Activated CD8-positive, alpha-beta T cell treated with anti-CD3 and anti-CD28 coated beads for 36 hours (primary cell): ENCODE results near the gene GJD4. TPM values are rescaled to one million over a fixed set of nuclear protein-coding genes. Genes with fewer than 3 reads are reported as not detected.

Source experiments
- ATAC-seq: fragments of 200-7000 bp; cut with Tn5 transposase; one replicate; pipeline ENCODE4 v1.10.0; 2021; ENCODE audit warnings: mild to moderate bottlenecking, moderate library complexity
- CTCF ChIA-PET: fragments of 350-600 bp; sonication (Branson Sonifier 250); formaldehyde crosslinking; loops from one replicate; lab custom pipeline; 2021; ENCODE audit warnings: antibody characterized with exemption; lab: Charles Lee
- POLR2A ChIA-PET: fragments of 350-600 bp; sonication (Branson Sonifier 250); formaldehyde crosslinking; loops from one replicate; lab custom pipeline; 2021; ENCODE audit warnings: antibody characterized with exemption; lab: Charles Lee
- DNase-seq: peaks from one replicate; pipeline ENCODE4 v3.0.0-alpha.2; 2020
- H3K27ac Mint-ChIP-seq: one replicate; pipeline ENCODE4 v1.8.0; 2021; ENCODE audit warnings: mild to moderate bottlenecking, mixed read lengths
- H3K27me3 Mint-ChIP-seq: one replicate; pipeline ENCODE4 v1.8.0; 2021; ENCODE audit warnings: mixed read lengths
- H3K36me3 Mint-ChIP-seq: one replicate; pipeline ENCODE4 v1.8.0; 2021; ENCODE audit warnings: low read depth, mixed read lengths
- H3K4me1 Mint-ChIP-seq: one replicate; pipeline ENCODE4 v1.8.0; 2021; ENCODE audit warnings: low read depth, mixed read lengths
- H3K4me3 Mint-ChIP-seq: one replicate; pipeline ENCODE4 v1.8.0; 2021; ENCODE audit warnings: mild to moderate bottlenecking, moderate library complexity, mixed read lengths
- H3K9me3 Mint-ChIP-seq: one replicate; pipeline ENCODE4 v1.8.0; 2021; ENCODE audit warnings: mixed read lengths
- intact Hi-C: fragments of 100-400 bp; cut with micrococcal nuclease; formaldehyde crosslinking; loops from one replicate; pipeline ENCODE4 v1.10.0; 2022
- total RNA-seq, 2 experiments: library from RNA; stranded (reverse); gene quantifications; one replicate each; pipeline ENCODE4 v1.2.3, GENCODE V29; 2021
- TF ChIP-seq, protein P1 (sequence below): fragments of 200-600 bp; IDR thresholded peaks from one replicate; pipeline ENCODE4 v1.8.0; 2022; ENCODE audit warnings: antibody characterized with exemption, mild to moderate bottlenecking

The GJD4 gene
- total RNA-seq, 2 experiments from 2014 or later, result not detected

- TF ChIP-seq, protein P1, sequence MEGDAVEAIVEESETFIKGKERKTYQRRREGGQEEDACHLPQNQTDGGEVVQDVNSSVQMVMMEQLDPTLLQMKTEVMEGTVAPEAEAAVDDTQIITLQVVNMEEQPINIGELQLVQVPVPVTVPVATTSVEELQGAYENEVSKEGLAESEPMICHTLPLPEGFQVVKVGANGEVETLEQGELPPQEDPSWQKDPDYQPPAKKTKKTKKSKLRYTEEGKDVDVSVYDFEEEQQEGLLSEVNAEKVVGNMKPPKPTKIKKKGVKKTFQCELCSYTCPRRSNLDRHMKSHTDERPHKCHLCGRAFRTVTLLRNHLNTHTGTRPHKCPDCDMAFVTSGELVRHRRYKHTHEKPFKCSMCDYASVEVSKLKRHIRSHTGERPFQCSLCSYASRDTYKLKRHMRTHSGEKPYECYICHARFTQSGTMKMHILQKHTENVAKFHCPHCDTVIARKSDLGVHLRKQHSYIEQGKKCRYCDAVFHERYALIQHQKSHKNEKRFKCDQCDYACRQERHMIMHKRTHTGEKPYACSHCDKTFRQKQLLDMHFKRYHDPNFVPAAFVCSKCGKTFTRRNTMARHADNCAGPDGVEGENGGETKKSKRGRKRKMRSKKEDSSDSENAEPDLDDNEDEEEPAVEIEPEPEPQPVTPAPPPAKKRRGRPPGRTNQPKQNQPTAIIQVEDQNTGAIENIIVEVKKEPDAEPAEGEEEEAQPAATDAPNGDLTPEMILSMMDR, result no peak
- H3K4me3 Mint-ChIP-seq, result peak overlapping the region; percentile 65
- ATAC-seq (peak; percentile 41), DNase-seq (peak; percentile 36)
- peaks cover 22% of the 10 kb centered on the region for H3K4me1 Mint-ChIP-seq
- peaks cover 60% of the 10 kb centered on the region for H3K27me3 Mint-ChIP-seq
- H3K27ac Mint-ChIP-seq, result no peak overlapping the region
- ChIA-PET CTCF (no interaction called here), POLR2A (no interaction called here)
- no peaks in the 10 kb centered on the region for H3K9me3 Mint-ChIP-seq
- intact Hi-C loops, result no loop called here
- H3K36me3 Mint-ChIP-seq, result no peaks in the 10 kb centered on the region
These were observed 35.3 kb downstream of the GJD4 start for GRCh38 chr10:35640474-35640873.

DNA sequence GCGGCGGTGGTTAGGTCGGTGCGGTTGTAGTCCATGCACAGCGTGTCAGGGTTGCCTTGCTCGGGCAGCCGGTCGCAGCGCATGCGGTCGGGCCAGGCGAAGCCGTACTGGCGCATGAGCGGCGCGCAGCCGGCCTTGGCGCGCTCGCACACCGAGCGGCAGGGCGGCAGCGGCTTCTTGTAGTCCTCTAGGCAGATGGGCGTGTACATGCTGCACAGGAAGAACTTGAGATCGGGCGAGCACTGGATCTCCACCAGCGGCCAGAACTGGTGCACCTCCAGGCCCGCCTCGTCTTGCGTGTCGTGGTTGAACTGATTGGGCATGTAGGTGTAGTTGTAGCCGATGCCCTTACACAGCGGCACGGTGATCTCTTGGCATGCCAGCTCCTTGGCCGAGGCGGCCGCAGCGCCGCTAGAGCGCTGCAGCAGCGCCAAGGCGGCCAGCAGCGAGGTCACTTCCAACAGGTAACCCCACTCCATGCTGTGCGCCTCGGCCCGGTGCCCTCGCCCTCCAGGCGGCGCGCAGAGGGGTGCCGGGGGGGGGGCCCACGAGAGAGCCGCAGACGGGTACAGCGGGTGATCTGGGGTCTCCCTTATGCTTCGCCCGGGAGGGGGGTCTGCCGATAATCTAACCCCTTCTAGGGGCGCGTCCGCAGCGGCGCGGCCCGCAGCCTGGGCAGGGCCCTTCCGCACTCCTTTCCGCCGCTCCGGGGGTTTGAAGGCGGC, 36.0 kb downstream of the GJD4 start:
- Mint-ChIP-seq H3K27me3 (peaks cover 56% of the 10 kb centered on the region), H3K4me1 (peaks cover 22% of the 10 kb centered on the region), H3K4me3 (peak overlapping the region; percentile 69), H3K36me3 (no peaks in the 10 kb centered on the region), H3K27ac (no peak overlapping the region), H3K9me3 (no peaks in the 10 kb centered on the region)
- DNase-seq, result peak; percentile 52
- TF ChIP-seq, protein P1, result no peak
- intact Hi-C loops, result no loop called here
- CTCF ChIA-PET, result no interaction called here
- POLR2A ChIA-PET, result no interaction called here
- peak; percentile 54 for ATAC-seq

- H3K9me3 Mint-ChIP-seq, result no peaks in the 10 kb centered on the region
- peaks cover 22% of the 10 kb centered on the region for H3K4me1 Mint-ChIP-seq
- POLR2A ChIA-PET, result no interaction called here
- no peaks in the 10 kb centered on the region for H3K36me3 Mint-ChIP-seq
- no peak overlapping the region for H3K27ac Mint-ChIP-seq
- no peak for DNase-seq
- CTCF ChIA-PET, result no interaction called here
- peaks cover 54% of the 10 kb centered on the region for H3K27me3 Mint-ChIP-seq
- H3K4me3 Mint-ChIP-seq, result peak overlapping the region; percentile 71
- TF ChIP-seq, protein P1, result no peak
- intact Hi-C loops, result no loop called here
- ATAC-seq, result no peak
These were observed 36.5 kb downstream of the GJD4 start for GRCh38 chr10:35641676-35642034.

DNA sequence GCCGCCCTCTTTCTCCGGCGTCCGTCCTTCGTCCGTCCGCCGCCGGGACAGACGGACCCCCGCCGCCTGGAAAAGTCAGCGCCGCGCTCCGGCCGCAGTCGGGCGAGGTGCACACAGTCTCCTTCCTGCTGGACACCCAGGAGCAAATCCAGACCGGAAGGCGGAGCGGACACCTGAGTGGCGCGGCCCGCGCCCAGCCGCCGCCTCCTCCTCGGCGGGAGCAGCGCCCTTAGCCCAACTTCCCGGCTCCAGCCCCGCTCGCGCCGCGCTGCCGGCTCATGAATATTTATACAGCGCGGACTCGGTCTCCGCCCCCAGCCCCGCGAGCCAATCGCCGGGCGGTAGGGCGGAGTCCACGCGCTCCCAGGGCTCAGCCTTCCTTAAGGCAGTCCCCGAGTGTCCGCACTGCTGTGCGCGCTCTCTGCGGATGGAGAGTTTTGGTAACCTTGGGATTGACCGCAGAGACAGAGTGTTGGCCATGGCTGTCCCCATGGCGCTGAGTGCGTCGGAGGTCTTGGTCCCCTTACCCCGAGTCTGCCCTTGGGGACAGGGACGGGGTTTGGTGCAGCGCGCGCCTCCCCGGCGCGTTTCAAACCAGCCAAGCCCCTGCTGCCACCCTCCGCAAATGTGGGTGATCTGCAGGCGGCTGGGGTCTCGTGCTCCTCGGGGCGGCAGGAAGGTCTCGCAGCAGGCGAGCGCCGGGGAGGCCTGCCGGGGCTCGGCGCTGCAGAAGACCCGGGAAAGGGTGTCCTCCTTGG, 37.1 kb downstream of the GJD4 start, which contains the start of gene FZD8:
TSS of gene FZD8 (minus strand) at position 262 of the 758 bp plus-strand sequence. CDS start 867 bp downstream, outside the sequence.
- DNase-seq, result peak; percentile 78

More for the DNA sequence above, 37.1 kb downstream of the GJD4 start, which contains the start of gene FZD8:
- TF ChIP-seq, protein P1, result no peak
- peak within 1 kb of the TSS; percentile 71 for H3K4me3 Mint-ChIP-seq
- ChIA-PET POLR2A (no interaction called here), CTCF (no interaction called here)
- intact Hi-C loops, result no loop called here
- H3K4me1 Mint-ChIP-seq, result peaks cover 22% of the 10 kb centered on the region
- peak; percentile 91 for ATAC-seq
- no peaks in the 10 kb centered on the region for H3K36me3 Mint-ChIP-seq
- H3K9me3 Mint-ChIP-seq, result no peaks in the 10 kb centered on the region
- peaks cover 52% of the 10 kb centered on the region for H3K27me3 Mint-ChIP-seq
- no peak within 1 kb of the TSS for H3K27ac Mint-ChIP-seq
